Measurements from ENCODE around the gene CAPSL. TPM values are rescaled to one million over a fixed set of nuclear protein-coding genes. Genes with fewer than 3 reads are reported as not detected.

The CAPSL gene
- total RNA-seq, 1 experiment from 2014 or later, result not detected

DNA sequence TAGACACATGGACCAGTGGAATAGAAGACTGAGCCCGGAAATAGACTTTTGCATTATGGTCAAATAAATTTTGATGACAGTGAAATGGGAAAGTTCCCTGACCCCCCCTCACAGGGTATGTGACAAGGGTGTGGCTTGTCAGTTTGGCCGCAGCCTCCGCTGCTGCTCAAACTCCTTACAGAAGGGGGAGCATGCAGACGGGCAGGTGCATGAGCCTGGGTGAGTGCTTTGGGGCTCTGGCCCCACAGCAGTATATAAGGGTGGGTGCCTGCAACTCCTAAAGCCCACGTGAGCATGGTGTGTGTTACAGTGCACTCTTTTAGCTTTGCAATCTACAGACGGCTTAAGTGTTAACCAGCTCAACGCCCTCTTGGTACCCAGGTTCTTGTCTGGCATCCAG, 21.9 kb upstream of the CAPSL start:
- no peak overlapping the region for H3K4me2 ChIP-seq (ENCODE audit: low read depth, low read length, poor library complexity, severe bottlenecking)
- no peaks in the 10 kb centered on the region; the same call in 1 of the 2 replicates for H3K27me3 ChIP-seq (ENCODE audit: low read length)
- H2AFZ ChIP-seq (ENCODE audit: low read length), result no peak overlapping the region
- no peaks in the 10 kb centered on the region for H3K36me3 ChIP-seq (ENCODE audit: insufficient read depth, low read length)
- no peak for DNase-seq
- H4K20me1 ChIP-seq (ENCODE audit: insufficient read depth, low read depth, low read length), result no peaks in the 10 kb centered on the region
- no peak overlapping the region for H3K9ac ChIP-seq (ENCODE audit: low read length)
- H3K4me3 ChIP-seq (ENCODE audit: low read length), result no peak overlapping the region
- H3K79me2 ChIP-seq (ENCODE audit: low read length), result no peaks in the 10 kb centered on the region
- H3K9me2 ChIP-seq (replicated peaks; ENCODE audit: insufficient read depth, low read length), result no peaks in the 10 kb centered on the region
- peaks cover 4% of the 10 kb centered on the region; the same call in 1 of the 2 replicates for H3K9me3 ChIP-seq (ENCODE audit: low read length)
- no peaks in the 10 kb centered on the region for H3K4me1 ChIP-seq (ENCODE audit: low read length)
- H3K27ac ChIP-seq (ENCODE audit: low read length), result no peak overlapping the region

- no peaks in the 10 kb centered on the region for H3K9me2 ChIP-seq (replicated peaks; ENCODE audit: insufficient read depth, low read length)
- no peaks in the 10 kb centered on the region for H3K36me3 ChIP-seq (ENCODE audit: insufficient read depth, low read length)
- no peak overlapping the region for H2AFZ ChIP-seq (ENCODE audit: low read length)
- H3K27me3 ChIP-seq (ENCODE audit: low read length), result no peaks in the 10 kb centered on the region; the same call in 1 of the 2 replicates
- H3K9ac ChIP-seq (ENCODE audit: low read length), result no peak overlapping the region
- no peak overlapping the region for H3K4me2 ChIP-seq (ENCODE audit: low read depth, low read length, poor library complexity, severe bottlenecking)
- no peaks in the 10 kb centered on the region for H3K9me3 ChIP-seq (ENCODE audit: low read length)
- no peaks in the 10 kb centered on the region for H3K4me1 ChIP-seq (ENCODE audit: low read length)
- H3K27ac ChIP-seq (ENCODE audit: low read length), result no peak overlapping the region
- H3K4me3 ChIP-seq (ENCODE audit: low read length), result no peak overlapping the region
- H3K79me2 ChIP-seq (ENCODE audit: low read length), result no peaks in the 10 kb centered on the region
- DNase-seq, result no peak
- H4K20me1 ChIP-seq (ENCODE audit: insufficient read depth, low read depth, low read length), result no peaks in the 10 kb centered on the region
Observed at GRCh38 chr5:35956429-35956828, 18.0 kb upstream of the CAPSL start.

- Histone ChIP-seq H3K4me3 (ENCODE audit: low read length) (no peak overlapping the region), H3K27ac (ENCODE audit: low read length) (no peak overlapping the region), H3K27me3 (ENCODE audit: low read length) (no peaks in the 10 kb centered on the region; the same call in 1 of the 2 replicates), H3K4me2 (ENCODE audit: low read depth, low read length, poor library complexity, severe bottlenecking) (no peak overlapping the region), H3K4me1 (ENCODE audit: low read length) (no peaks in the 10 kb centered on the region), H3K9me3 (ENCODE audit: low read length) (no peaks in the 10 kb centered on the region), H2AFZ (ENCODE audit: low read length) (no peak overlapping the region), H3K9ac (ENCODE audit: low read length) (no peak overlapping the region), H3K79me2 (ENCODE audit: low read length) (no peaks in the 10 kb centered on the region), H3K36me3 (ENCODE audit: insufficient read depth, low read length) (no peaks in the 10 kb centered on the region), H4K20me1 (ENCODE audit: insufficient read depth, low read depth, low read length) (no peaks in the 10 kb centered on the region), H3K9me2 (replicated peaks; ENCODE audit: insufficient read depth, low read length) (no peaks in the 10 kb centered on the region)
- DNase-seq, result no peak
Observed at GRCh38 chr5:35954175-35954574, 15.8 kb upstream of the CAPSL start.

DNA sequence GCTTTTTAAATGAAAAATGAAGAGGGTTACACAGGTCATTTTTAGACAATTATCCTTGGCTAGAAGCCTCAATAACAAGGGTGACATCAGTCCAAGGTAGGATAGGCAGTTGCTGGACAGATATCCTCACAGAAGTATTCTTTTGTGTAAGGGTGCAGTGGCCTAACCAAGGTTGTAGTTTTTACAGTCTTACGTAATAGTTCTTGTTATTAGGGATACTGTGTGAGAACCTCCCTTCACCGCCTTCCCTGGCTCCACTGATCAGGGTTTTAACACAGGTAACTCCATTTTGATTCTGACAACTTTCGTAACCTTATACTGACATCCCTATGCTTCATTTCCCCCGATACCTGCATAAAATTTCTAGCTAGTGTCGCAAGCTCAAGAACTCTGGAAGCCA, 8.7 kb upstream of the CAPSL start:
- no peak overlapping the region for H3K4me3 ChIP-seq (ENCODE audit: low read length)
- no peaks in the 10 kb centered on the region for H4K20me1 ChIP-seq (ENCODE audit: insufficient read depth, low read depth, low read length)
- H3K27ac ChIP-seq (ENCODE audit: low read length), result no peak overlapping the region
- no peak overlapping the region for H3K4me2 ChIP-seq (ENCODE audit: low read depth, low read length, poor library complexity, severe bottlenecking)
- no peak overlapping the region for H3K9ac ChIP-seq (ENCODE audit: low read length)
- H3K36me3 ChIP-seq (ENCODE audit: insufficient read depth, low read length), result no peaks in the 10 kb centered on the region
- H3K9me3 ChIP-seq (ENCODE audit: low read length), result no peaks in the 10 kb centered on the region
- H3K27me3 ChIP-seq (ENCODE audit: low read length), result 0 out of 2 replicates have a peak, but pooled peaks cover 2% of the 10 kb centered on the region
- H3K4me1 ChIP-seq (ENCODE audit: low read length), result no peaks in the 10 kb centered on the region
- no peaks in the 10 kb centered on the region for H3K79me2 ChIP-seq (ENCODE audit: low read length)
- H2AFZ ChIP-seq (ENCODE audit: low read length), result no peak overlapping the region
- no peak for DNase-seq
- H3K9me2 ChIP-seq (replicated peaks; ENCODE audit: insufficient read depth, low read length), result no peaks in the 10 kb centered on the region

- no peak for DNase-seq
- Histone ChIP-seq H3K36me3 (ENCODE audit: insufficient read depth, low read length) (no peaks in the 10 kb centered on the region), H4K20me1 (ENCODE audit: insufficient read depth, low read depth, low read length) (no peaks in the 10 kb centered on the region), H3K4me1 (ENCODE audit: low read length) (no peaks in the 10 kb centered on the region), H3K4me2 (ENCODE audit: low read depth, low read length, poor library complexity, severe bottlenecking) (no peak overlapping the region), H3K9ac (ENCODE audit: low read length) (no peak overlapping the region), H3K27me3 (ENCODE audit: low read length) (0 out of 2 replicates have a peak, but pooled peaks cover 2% of the 10 kb centered on the region), H3K4me3 (ENCODE audit: low read length) (no peak overlapping the region), H2AFZ (ENCODE audit: low read length) (no peak overlapping the region), H3K27ac (ENCODE audit: low read length) (no peak overlapping the region), H3K9me3 (ENCODE audit: low read length) (no peaks in the 10 kb centered on the region), H3K9me2 (replicated peaks; ENCODE audit: insufficient read depth, low read length) (no peaks in the 10 kb centered on the region), H3K79me2 (ENCODE audit: low read length) (no peaks in the 10 kb centered on the region)
Observed at GRCh38 chr5:35939639-35940038, 1.2 kb upstream of the CAPSL start.

GRCh38 chr5:35926389-35927051, 11.9 kb downstream of the CAPSL start:
- H3K9me2 ChIP-seq (replicated peaks; ENCODE audit: insufficient read depth, low read length), result no peaks in the 10 kb centered on the region
- no peaks in the 10 kb centered on the region for H4K20me1 ChIP-seq (ENCODE audit: insufficient read depth, low read depth, low read length)
- DNase-seq, result peak; percentile 87

GRCh38 chr5:35924950-35925722, 13.3 kb downstream of the CAPSL start:
- Histone ChIP-seq H3K27ac (ENCODE audit: low read length) (no peak overlapping the region), H4K20me1 (ENCODE audit: insufficient read depth, low read depth, low read length) (no peaks in the 10 kb centered on the region), H3K36me3 (ENCODE audit: insufficient read depth, low read length) (no peaks in the 10 kb centered on the region), H3K4me2 (ENCODE audit: low read depth, low read length, poor library complexity, severe bottlenecking) (no peak overlapping the region), H3K4me1 (ENCODE audit: low read length) (no peaks in the 10 kb centered on the region), H3K27me3 (ENCODE audit: low read length) (no peaks in the 10 kb centered on the region), H2AFZ (ENCODE audit: low read length) (no peak overlapping the region), H3K9me2 (replicated peaks; ENCODE audit: insufficient read depth, low read length) (no peaks in the 10 kb centered on the region), H3K4me3 (ENCODE audit: low read length) (no peak overlapping the region), H3K79me2 (ENCODE audit: low read length) (no peaks in the 10 kb centered on the region), H3K9ac (ENCODE audit: low read length) (no peak overlapping the region), H3K9me3 (ENCODE audit: low read length) (no peaks in the 10 kb centered on the region)
- DNase-seq, result peak; percentile 61

More at GRCh38 chr5:35926389-35927051, 11.9 kb downstream of the CAPSL start:
- Histone ChIP-seq H3K79me2 (ENCODE audit: low read length) (no peaks in the 10 kb centered on the region), H3K36me3 (ENCODE audit: insufficient read depth, low read length) (no peaks in the 10 kb centered on the region), H3K4me2 (ENCODE audit: low read depth, low read length, poor library complexity, severe bottlenecking) (no peak overlapping the region), H3K9me3 (ENCODE audit: low read length) (no peaks in the 10 kb centered on the region), H2AFZ (ENCODE audit: low read length) (no peak overlapping the region), H3K27ac (ENCODE audit: low read length) (no peak overlapping the region), H3K4me1 (ENCODE audit: low read length) (no peaks in the 10 kb centered on the region), H3K27me3 (ENCODE audit: low read length) (no peaks in the 10 kb centered on the region), H3K9ac (ENCODE audit: low read length) (no peak overlapping the region), H3K4me3 (ENCODE audit: low read length) (no peak overlapping the region)

DNA sequence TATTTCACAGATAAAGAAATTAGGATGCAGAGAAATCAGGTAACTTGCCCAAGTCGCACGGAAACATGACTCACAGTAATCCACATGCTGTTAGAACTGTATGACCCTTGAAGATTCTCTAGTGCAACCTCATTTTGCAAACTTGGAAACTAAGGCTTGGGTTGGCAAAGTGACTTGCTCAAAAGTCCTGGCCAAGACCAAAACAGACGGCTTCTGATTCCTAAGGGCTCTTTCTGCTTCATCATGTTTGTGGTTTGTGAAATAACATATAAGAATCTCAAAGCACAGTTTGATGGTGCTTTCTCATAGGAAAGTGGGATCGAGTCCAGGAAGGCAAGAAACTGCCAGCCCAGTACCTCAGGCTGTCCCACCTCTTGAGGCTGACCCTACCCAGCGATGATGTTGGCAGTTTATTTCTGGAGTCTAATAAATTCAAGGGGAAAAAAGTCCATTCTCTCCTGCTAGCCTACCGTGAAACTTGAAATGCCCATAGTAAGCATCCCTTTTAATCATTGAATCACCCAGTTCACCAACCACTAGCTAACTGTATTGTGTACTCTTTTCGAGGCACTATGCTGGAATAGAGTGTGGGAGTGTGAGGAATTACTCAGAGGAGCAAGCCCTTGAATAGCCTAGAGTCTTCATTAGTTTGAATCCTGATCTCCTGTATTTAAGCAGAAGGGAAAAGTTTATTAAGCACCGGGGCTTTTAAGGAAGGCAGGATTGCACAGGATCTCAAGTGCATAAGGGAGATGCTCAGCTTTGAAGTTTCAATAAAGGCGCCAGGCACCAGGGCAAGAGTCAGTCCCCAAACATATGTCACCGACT, 14.1 kb downstream of the CAPSL start:
- DNase-seq, result no peak
- Histone ChIP-seq H3K9me3 (ENCODE audit: low read length) (no peaks in the 10 kb centered on the region), H3K4me3 (ENCODE audit: low read length) (no peak overlapping the region), H3K79me2 (ENCODE audit: low read length) (no peaks in the 10 kb centered on the region), H3K4me2 (ENCODE audit: low read depth, low read length, poor library complexity, severe bottlenecking) (no peak overlapping the region), H3K9me2 (replicated peaks; ENCODE audit: insufficient read depth, low read length) (no peaks in the 10 kb centered on the region), H3K9ac (ENCODE audit: low read length) (no peak overlapping the region), H3K36me3 (ENCODE audit: insufficient read depth, low read length) (no peaks in the 10 kb centered on the region), H2AFZ (ENCODE audit: low read length) (no peak overlapping the region), H3K4me1 (ENCODE audit: low read length) (no peaks in the 10 kb centered on the region), H3K27me3 (ENCODE audit: low read length) (no peaks in the 10 kb centered on the region), H4K20me1 (ENCODE audit: insufficient read depth, low read depth, low read length) (no peaks in the 10 kb centered on the region), H3K27ac (ENCODE audit: low read length) (no peak overlapping the region)

Data from Karpas-422 (cell line).